PFSK-1 (cell line): ENCODE measurements around the gene NFIC.

Experiments used
- POLR2AphosphoS5 ChIP-seq: IDR thresholded peaks from 2 replicates; pipeline ENCODE4 v1.6.1; 2012; ENCODE audit warnings: low read depth, mild to moderate bottlenecking, control low read depth, low read length, moderate library complexity
- TF ChIP-seq, protein P1 (sequence below), 2 experiments: IDR thresholded peaks; 2 replicates each; pipeline versions ENCODE4 v1.6.1 to v1.8.0; 2011 to 2012; ENCODE audit warnings: low read depth in 2 of 2, low read length in 2 of 2, control low read depth in 1 of 2, inconsistent platforms in 1 of 2, mild to moderate bottlenecking in 1 of 2, moderate library complexity in 1 of 2; ENCODE audit not compliant: insufficient read depth in 1 of 2

- TF ChIP-seq POLR2AphosphoS5: no peak
- TF ChIP-seq, protein P1, sequence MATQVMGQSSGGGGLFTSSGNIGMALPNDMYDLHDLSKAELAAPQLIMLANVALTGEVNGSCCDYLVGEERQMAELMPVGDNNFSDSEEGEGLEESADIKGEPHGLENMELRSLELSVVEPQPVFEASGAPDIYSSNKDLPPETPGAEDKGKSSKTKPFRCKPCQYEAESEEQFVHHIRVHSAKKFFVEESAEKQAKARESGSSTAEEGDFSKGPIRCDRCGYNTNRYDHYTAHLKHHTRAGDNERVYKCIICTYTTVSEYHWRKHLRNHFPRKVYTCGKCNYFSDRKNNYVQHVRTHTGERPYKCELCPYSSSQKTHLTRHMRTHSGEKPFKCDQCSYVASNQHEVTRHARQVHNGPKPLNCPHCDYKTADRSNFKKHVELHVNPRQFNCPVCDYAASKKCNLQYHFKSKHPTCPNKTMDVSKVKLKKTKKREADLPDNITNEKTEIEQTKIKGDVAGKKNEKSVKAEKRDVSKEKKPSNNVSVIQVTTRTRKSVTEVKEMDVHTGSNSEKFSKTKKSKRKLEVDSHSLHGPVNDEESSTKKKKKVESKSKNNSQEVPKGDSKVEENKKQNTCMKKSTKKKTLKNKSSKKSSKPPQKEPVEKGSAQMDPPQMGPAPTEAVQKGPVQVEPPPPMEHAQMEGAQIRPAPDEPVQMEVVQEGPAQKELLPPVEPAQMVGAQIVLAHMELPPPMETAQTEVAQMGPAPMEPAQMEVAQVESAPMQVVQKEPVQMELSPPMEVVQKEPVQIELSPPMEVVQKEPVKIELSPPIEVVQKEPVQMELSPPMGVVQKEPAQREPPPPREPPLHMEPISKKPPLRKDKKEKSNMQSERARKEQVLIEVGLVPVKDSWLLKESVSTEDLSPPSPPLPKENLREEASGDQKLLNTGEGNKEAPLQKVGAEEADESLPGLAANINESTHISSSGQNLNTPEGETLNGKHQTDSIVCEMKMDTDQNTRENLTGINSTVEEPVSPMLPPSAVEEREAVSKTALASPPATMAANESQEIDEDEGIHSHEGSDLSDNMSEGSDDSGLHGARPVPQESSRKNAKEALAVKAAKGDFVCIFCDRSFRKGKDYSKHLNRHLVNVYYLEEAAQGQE (IDR thresholded peaks at IDR 0.05; ENCODE audit: insufficient read depth in 1 of 2, low read depth in 2 of 2, low read length in 2 of 2): no peak
Measured at GRCh38 chr19:3466635-3467034, 100.3 kb downstream of the NFIC start.
